Measurements from ENCODE around the gene BRF1.

BRF1 gene

DNA sequence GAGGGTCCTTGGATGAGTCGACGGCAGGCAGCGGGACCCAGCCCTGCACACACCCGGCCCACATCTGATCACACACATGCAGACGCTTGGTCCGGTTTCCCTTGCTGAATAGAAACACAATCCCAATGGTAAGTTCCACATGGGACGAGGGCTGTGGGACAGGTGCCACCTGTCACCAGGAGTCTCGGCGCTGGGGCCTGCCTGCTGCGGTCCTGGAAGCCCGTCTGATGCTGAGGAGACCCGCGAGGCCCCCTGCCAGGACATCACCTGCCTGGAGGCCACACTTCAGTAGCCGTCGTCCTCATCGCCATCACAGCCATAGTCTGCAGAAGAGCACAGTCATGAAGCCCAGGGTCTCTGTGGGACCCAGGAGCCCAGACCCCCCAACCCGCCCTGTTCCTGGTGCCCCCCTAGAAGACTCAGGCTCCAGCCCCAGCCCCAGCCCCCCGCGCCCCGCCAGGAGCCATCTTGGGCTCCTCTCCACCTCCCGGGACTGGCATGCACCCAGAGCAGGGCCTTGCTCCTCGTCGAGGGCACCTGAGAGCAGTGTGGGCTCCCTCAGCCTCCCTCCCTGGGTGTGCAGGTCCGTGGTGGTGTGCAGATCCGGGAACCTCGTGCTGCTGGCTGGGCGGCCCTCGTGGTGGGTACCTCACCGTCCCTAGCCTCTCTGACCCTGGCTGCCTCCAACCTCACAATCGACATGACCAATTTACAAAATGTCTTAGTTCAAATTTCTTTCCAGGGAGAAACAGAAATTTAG lies 90.4 kb downstream of the BRF1 start:
- FAIRE-seq (no peak), DNase-seq (ENCODE audit: insufficient read length, low spot score) (no peak)
- TF ChIP-seq POLR2A (IDR thresholded peaks at IDR 0.05; ENCODE audit: low read depth, low read length), result no peak

DNA sequence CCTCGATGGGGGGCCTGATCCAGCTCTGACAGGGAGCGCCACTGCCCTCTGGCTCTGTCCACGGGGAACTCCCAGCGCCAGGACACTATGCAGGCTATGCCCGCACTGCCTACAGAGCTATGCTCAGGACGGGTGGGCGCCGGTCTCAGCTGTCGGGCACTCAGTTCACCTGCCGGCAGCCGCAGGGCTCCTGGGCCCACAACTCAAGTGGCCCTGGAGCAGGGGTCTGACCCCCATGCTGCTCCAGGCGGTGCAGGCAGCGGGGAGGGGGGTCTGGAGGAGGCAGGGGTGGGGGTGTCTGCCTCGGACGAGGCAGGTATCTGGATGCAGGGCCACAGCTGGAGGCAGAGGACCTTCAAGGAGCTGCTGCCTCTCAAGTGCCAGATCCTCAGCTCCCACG lies 91.2 kb downstream of the BRF1 start:
- no peak for TF ChIP-seq POLR2A (IDR thresholded peaks at IDR 0.05; ENCODE audit: low read depth, low read length)
- FAIRE-seq, result no peak
- DNase-seq (ENCODE audit: insufficient read length, low spot score), result no peak

DNA sequence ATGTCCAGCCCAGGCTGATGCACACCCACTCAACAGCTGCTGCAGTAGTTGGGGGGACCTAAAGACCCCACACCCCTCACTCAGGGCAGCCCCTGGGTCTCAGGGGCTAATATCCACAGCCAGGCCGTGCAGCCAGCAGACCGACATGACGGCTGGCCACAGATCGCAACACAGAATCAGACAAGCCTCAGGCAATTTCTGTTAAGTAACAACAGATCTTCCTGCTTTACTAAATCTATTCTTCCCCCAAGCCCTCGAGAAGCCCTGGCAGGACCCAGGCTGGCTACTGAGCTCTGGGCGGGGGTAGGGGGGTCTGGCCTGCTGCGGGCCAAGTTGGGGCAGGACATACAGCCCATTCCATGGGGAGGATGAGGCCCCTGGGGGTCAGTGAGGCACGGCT lies 91.7 kb downstream of the BRF1 start:
- no peak for DNase-seq (ENCODE audit: insufficient read length, low spot score)
- no peak for TF ChIP-seq POLR2A (IDR thresholded peaks at IDR 0.05; ENCODE audit: low read depth, low read length)
- no peak for FAIRE-seq

DNA sequence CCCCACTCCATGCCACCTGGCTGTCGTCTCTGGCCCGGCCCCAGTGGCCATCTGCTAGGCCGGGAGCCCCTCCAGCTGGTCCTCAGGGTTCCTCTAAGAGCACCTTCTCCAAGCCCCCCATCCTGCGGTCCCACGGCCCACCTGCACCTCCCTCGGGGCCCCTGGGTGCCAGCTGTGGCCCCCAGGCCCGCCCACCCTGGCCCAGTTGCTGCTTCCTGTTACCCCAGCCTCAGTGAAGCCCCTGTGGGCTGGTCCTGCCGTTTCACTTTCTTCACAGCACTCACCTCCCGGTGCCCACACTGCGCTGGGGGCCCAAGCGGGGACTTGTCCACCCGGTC lies 92.1 kb downstream of the BRF1 start:
- no peak for TF ChIP-seq POLR2A (IDR thresholded peaks at IDR 0.05; ENCODE audit: low read depth, low read length)
- DNase-seq (ENCODE audit: insufficient read length, low spot score) (no peak), FAIRE-seq (no peak)

DNA sequence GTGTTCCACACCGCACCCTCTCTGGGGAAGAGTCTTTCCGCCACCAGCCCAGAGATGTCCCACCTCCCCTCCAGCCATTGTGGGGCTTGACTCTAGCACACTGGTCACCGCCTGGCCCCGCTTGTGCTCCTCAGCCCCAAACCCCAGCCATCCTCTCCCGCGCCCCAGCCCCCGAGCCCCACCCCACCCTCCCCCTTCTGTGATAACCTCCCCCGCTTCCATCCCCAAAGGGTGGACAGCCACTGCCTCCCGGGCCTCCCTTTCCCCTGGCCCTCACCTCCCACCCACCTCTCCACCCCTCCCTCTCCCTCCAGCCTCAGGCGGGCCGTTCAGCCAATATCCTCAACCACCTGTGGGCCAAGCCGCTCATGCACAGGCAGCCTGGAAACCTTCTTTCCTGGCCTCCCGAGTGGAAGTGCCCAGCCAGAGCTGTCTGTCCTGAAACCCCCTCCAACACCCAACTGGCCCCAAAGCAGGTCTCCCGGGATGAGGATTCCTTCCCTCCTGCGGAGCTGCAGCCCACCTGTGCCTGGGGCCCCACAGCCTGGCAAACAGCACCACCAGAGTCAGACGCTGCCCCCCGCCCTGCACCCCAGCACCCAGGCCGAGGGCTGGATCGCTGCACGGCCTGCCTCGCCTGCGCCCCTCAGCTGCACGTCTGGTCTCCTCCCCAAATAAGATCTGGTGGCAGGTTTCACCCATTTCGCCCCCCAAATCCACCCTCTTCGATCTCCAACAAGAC lies 92.6 kb downstream of the BRF1 start:
- DNase-seq (ENCODE audit: insufficient read length, low spot score) (no peak), FAIRE-seq (no peak)
- no peak for TF ChIP-seq POLR2A (IDR thresholded peaks at IDR 0.05; ENCODE audit: low read depth, low read length)

DNA sequence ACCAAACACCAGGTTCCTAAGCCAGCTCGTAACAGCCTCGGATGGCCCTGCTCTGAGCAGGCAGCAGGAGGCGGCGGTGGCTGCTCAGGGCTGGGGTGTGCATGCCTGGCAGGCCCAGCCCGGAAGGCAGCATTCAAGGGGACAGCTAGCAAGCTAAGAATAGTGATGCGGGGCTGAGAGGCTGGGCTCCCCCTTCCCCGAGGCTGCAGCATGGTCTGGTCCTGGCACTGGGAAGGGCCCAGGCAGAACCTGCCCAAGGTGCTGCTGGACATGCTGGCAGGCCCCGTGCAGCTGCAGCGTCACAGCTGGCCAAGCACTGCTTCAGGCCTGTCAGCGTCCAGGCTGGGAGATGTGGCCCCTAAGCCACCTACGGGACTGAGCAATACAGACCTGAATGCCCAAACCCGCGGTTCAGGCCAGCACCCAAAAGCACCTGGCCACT lies 93.3 kb downstream of the BRF1 start:
- DNase-seq (ENCODE audit: insufficient read length, low spot score), result no peak
- no peak for TF ChIP-seq POLR2A (IDR thresholded peaks at IDR 0.05; ENCODE audit: low read depth, low read length)
- FAIRE-seq, result no peak

DNA sequence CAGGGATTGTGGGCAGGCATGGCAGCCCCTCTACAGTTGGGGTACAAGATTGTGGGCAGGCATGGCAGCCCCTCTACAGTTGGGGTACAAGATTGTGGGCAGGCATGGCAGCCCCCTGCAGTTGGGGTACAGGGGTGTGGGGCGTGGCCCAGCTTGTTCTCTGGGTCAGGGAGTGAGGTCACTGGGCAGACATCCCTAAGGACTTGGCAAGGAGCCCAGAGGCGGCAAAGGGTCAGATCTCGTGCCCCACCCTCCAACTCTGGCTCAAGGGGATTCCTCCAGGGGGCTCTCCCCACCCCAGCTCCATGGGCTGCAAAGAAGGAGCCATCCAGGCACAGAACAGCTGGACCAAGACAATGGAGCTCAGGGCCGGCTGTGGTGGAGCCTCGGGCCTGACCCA lies 93.9 kb downstream of the BRF1 start:
- no peak for TF ChIP-seq POLR2A (IDR thresholded peaks at IDR 0.05; ENCODE audit: low read depth, low read length)

DNA sequence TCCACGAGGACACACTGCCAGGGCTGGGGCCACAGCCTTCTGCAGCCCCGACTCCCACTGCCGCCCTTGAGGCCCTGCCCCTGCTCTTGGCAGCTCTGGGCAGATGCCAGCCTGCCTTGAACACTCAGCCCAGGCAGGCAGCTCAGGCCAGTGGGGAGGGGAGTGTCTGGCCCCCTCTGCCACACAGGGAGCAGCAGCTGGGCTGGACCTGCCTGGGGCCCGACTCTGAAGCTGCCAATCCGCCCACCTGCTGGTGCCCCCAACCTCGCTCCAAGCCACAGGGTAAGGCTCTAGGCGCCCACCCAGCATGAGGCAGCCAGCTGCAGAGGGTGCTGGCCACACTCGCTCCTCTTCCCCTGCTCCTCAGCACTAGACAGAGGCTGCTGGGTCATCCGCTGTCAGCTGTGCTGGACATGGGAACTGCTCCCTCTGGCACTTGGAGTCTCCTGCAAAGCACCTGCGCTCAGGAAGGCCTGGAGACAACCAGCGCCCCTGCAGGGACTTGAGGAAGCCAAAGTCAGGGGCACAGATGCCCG lies 95.1 kb downstream of the BRF1 start:
- no peak for FAIRE-seq
- no peak for TF ChIP-seq POLR2A (IDR thresholded peaks at IDR 0.05; ENCODE audit: low read depth, low read length)

More for the DNA sequence above, 93.9 kb downstream of the BRF1 start:
- FAIRE-seq (no peak), DNase-seq (ENCODE audit: insufficient read length, low spot score) (no peak)

DNA sequence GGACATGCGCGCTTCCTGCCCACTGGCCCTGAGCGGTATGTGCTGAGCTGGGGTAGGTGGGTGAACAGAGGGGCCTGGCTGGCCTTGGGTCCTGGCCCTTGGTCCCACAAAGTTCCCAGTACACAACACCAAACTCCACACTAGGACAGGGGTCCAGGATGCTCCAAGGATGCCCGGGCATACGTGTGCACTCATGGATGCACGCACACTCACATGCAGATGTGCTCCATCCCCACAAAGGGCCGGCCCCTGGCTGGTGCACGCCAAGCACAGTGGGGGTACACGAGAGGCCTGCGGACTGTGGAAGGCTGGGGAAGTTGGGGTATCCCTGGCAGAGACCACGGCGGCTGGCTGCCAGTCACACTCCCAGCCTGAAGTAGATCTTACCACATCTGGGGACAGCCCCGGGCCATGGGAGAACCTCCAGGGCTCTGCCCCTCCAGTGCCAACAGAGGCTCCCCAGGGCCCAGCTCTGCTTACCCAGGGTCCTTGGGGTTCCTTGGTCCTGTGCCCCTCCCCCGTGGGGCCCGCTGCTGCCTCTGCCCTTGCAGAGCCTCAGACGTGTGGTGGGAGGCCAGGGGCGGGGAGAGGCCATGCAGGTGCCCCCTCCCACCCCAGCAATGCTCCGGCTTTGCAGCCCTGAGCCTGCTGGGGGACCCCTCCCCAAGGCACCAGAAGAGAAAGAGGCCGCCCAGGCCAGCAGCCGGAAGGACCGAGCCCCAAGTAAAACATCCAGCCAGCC lies 95.7 kb downstream of the BRF1 start:
- TF ChIP-seq POLR2A (IDR thresholded peaks at IDR 0.05; ENCODE audit: low read depth, low read length), result no peak
- DNase-seq (ENCODE audit: insufficient read length, low spot score) (no peak), FAIRE-seq (no peak)

More for the DNA sequence above, 95.1 kb downstream of the BRF1 start:
- no peak for DNase-seq (ENCODE audit: insufficient read length, low spot score)

DNA sequence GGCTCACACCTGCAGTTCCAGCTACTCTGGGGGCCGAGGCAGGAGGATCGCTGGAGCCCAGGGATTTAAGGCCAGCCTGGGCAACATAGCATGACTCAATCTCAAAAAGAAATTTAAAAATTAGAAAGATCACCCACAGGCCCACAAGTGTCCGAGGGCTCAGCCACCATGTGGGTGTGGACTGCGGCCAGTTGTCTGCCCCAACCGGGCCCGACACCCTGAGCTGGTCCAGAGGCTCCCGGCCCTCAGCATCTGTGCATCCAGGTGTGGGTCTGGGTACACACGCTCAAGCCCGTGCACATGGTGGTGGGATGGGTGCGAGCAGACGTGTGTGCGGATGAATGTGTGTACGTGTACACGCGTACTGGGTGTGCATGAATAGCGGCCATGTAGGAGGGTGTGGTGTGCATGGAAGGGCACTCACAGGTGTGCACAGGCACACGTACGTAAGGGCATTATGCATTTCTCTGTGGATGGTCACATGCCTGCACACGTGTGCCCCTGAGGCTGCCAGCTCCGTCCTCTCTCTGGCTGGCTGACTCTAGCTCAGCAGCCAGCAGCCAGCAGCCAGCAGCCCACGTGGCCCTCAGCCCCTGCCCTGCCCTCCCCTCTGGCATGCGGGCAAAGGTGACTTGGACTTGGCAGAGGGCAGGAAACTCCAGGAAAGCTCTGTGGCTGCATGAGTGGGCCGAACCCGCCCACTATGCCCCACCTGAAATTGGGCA lies 96.4 kb downstream of the BRF1 start:
- peak; percentile 88 for DNase-seq (ENCODE audit: insufficient read length, low spot score)

DNA sequence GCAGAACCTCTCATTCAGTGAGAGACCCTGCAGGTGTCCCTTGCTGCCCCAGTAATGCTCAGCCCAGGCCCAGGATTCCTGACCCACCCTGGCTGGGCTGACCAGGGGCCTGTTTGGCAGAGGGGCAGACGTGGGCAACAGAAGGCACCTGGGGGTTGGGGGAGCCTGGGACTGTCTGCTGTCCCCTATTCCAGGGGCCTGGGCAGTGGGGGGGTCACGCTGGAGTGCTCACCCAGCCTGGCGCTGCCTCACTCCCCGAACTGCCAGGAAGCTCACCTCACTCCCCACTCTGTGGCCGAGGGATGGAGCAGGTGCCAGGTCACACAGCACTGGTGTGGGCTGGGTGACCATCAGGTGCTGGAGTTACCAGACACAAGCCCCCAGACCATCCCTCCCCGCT lies 97.1 kb downstream of the BRF1 start:
- no peak for FAIRE-seq
- no peak for DNase-seq (ENCODE audit: insufficient read length, low spot score)
- no peak for TF ChIP-seq POLR2A (IDR thresholded peaks at IDR 0.05; ENCODE audit: low read depth, low read length)

More for the DNA sequence above, 96.4 kb downstream of the BRF1 start:
- no peak for TF ChIP-seq POLR2A (IDR thresholded peaks at IDR 0.05; ENCODE audit: low read depth, low read length)
- peak; percentile 97 for FAIRE-seq

DNA sequence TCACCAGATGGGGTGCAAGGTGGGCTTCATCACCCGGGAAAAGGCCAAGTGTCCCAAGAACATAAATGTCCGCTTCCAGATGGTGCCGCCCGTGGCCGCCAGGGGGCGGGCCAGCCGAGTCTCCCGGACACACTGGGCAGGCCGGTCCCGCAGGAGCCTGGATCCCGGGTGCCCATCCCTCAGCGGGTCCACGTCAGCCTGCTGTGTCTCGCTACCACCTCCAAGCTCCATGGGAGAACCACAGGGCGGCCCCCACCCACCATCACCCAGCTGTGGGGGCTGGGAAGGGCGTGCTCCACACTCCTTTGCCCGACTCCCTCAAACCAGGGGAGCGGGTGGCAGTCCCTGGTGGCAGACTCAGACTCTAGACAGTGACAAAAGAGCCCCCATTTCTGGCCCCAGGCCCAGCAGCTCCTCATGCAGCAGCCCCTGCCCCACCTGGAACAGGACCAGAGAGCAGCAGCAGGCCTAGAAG lies 97.7 kb downstream of the BRF1 start:
- FAIRE-seq, result no peak
- TF ChIP-seq POLR2A (IDR thresholded peaks at IDR 0.05; ENCODE audit: low read depth, low read length), result no peak
- peak; percentile 92 for DNase-seq (ENCODE audit: insufficient read length, low spot score)

DNA sequence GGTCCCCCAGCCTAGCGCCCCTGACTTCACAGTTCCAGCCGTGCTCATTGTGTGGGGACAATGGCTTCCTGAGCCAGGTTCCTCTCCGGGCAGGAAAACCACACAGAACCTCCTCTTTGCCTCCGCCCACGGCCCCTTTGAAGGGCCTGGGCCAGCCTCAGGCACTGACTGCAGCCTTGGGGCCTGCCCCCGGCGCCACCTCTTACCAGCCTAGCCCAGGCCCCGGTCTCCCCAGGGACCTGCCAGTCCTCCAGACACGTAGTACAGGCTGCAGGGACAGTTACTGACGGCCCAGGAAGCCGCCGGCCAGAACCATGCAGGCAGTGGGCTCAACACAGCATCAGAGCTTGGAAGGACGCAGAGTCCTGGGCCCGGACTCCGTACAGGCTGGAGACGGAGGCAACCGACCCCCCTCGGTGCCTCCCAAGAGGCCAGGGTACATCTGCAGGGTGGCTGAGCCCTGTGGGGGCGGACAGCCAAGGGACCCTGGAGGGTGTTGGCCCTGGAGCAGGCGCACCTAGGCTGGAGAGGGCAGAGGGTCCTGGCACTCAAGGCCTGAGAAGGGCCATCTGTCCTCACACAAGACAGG lies 98.8 kb downstream of the BRF1 start:
- FAIRE-seq (no peak), DNase-seq (ENCODE audit: insufficient read length, low spot score) (no peak)
- TF ChIP-seq POLR2A (IDR thresholded peaks at IDR 0.05; ENCODE audit: low read depth, low read length), result no peak

All from H54 (cell line).